ENCODE results near the gene DAZL.

DNA sequence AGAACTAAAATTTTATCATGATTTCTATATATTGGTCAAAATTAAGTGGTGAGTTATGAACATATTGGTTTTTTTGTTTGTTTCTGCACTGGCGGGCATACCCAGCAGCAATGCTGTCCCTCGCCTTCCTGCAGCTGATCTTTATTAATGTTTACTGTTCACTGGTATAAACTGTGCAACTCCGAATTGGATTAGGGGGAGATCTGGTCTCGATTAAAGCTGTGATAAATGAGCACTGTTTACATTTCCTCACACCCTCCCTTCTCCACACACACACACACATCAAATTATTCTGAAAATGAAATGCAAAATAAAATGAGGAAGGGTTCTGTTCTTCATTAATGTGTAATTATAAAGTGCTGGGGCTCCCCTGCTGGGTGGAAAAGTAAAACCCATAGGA, 48.5 kb upstream of the DAZL start:
- TF ChIP-seq POLR2AphosphoS5 (IDR thresholded peaks at IDR 0.05) (no peak), POLR2A (IDR thresholded peaks at IDR 0.05) (no peak), EP300 (IDR thresholded peaks at IDR 0.05) (no peak)
- TF ChIP-seq, protein P1, sequence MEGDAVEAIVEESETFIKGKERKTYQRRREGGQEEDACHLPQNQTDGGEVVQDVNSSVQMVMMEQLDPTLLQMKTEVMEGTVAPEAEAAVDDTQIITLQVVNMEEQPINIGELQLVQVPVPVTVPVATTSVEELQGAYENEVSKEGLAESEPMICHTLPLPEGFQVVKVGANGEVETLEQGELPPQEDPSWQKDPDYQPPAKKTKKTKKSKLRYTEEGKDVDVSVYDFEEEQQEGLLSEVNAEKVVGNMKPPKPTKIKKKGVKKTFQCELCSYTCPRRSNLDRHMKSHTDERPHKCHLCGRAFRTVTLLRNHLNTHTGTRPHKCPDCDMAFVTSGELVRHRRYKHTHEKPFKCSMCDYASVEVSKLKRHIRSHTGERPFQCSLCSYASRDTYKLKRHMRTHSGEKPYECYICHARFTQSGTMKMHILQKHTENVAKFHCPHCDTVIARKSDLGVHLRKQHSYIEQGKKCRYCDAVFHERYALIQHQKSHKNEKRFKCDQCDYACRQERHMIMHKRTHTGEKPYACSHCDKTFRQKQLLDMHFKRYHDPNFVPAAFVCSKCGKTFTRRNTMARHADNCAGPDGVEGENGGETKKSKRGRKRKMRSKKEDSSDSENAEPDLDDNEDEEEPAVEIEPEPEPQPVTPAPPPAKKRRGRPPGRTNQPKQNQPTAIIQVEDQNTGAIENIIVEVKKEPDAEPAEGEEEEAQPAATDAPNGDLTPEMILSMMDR (IDR thresholded peaks at IDR 0.05): no peak

Measured in upper lobe of left lung (tissue), 4 donors.